ENCODE measurements around the gene MPV17. TPM values are rescaled to one million over a fixed set of nuclear protein-coding genes. Genes with fewer than 3 reads are reported as not detected.

Gene MPV17
- total and polyA plus RNA-seq, 9 of the 15 experiments (the other 6 are each of a cell fraction or from before 2014, with no cell fraction given), result 54.7 to 140 (median 70.2) TPM

GRCh38 chr2:27370816-27371620 is 48.1 kb upstream of the MPV17 start (continued):
- peak in 1 of 3 experiments; percentile 45 for TF ChIP-seq YY1 (IDR thresholded peaks at IDR 0.05; ENCODE audit: borderline replicate concordance in 1 of 3, control insufficient read depth in 1 of 3, extremely low read depth in 1 of 3, insufficient read depth in 3 of 3, insufficient read length in 1 of 3, insufficient replicate concordance in 2 of 3, low read depth in 1 of 3, low read length in 2 of 3)
- TF ChIP-seq ZNF707 (CRISPR knock-in tag; conservative IDR thresholded peaks at IDR 0.05), result no peak
- peak; percentile 63 for TF ChIP-seq RBM22 (IDR thresholded peaks at IDR 0.05; ENCODE audit: low read depth, low read length, poor library complexity, severe bottlenecking)
- TF ChIP-seq NR2C2 (CRISPR knock-in tag; IDR thresholded peaks at IDR 0.05), result peak; percentile 48; the same call in 1 of the 2 replicates
- TF ChIP-seq NR2C2 (tag; IDR thresholded peaks at IDR 0.05), result peak; percentile 1; the same call in 1 of the 2 replicates
- TF ChIP-seq TAF15 (IDR thresholded peaks at IDR 0.05; ENCODE audit: low read depth, low read length), result no peak
- TF ChIP-seq ZNF696 (CRISPR knock-in tag; conservative IDR thresholded peaks at IDR 0.05), result no peak
- TF ChIP-seq IRF9 (tag; IDR thresholded peaks at IDR 0.05), result no peak
- TF ChIP-seq ZNF592 (IDR thresholded peaks at IDR 0.05), result peak; percentile 89
- peak in 1 of 2 experiments; percentile 84; a peak in 1 of 4 replicates for TF ChIP-seq HDAC1 (IDR thresholded peaks at IDR 0.05)
- no peak; the same call in 1 of the 2 replicates for TF ChIP-seq KAT7 (CRISPR knock-in tag; IDR thresholded peaks at IDR 0.05; ENCODE audit: borderline replicate concordance)
- TF ChIP-seq ETV5 (CRISPR knock-in tag; IDR thresholded peaks at IDR 0.05; ENCODE audit: low read depth), result peak; percentile 65
- TF ChIP-seq NKRF (IDR thresholded peaks at IDR 0.05; ENCODE audit: borderline replicate concordance), result peak; percentile 89
- TF ChIP-seq MYC (IDR thresholded peaks at IDR 0.05; ENCODE audit: low read depth, low read length), result peak; percentile 82
- no peak for TF ChIP-seq MYC (CRISPR knock-in tag; IDR thresholded peaks at IDR 0.05; ENCODE audit: borderline replicate concordance, low read depth)
- peak; percentile 12; the same call in 1 of the 2 replicates for TF ChIP-seq PRMT5 (CRISPR knock-in tag; IDR thresholded peaks at IDR 0.05)
- no peak for TF ChIP-seq NR1H2 (CRISPR knock-in tag; IDR thresholded peaks at IDR 0.05)
- TF ChIP-seq FOXA3 (CRISPR knock-in tag; conservative IDR thresholded peaks at IDR 0.05 in 1 of 2, IDR thresholded peaks at IDR 0.05 in 1 of 2), result no peak; a peak in 1 of 4 replicates
- no peak for TF ChIP-seq SMARCA5 (IDR thresholded peaks at IDR 0.05)

Data from K562 (cell line).